C4-2B (cell line): ENCODE data around the gene PDIA4.

Experiments
- CTCF ChIP-seq: fragments of 450-650 bp; conservative IDR thresholded peaks from 2 replicates; pipeline ENCODE4 v1.5.1; 2017; ENCODE audit warnings: mild to moderate bottlenecking
- ZFX ChIP-seq: fragments of 450-650 bp; IDR thresholded peaks from 2 replicates; pipeline ENCODE4 v1.6.1; 2017

GRCh38 chr7:148958061-148958460 lies 70.2 kb downstream of the PDIA4 start:
- TF ChIP-seq CTCF (no peak), ZFX (no peak)
